ENCODE measurements around the gene UQCRHL. TPM values are rescaled to one million over a fixed set of nuclear protein-coding genes. Genes with fewer than 3 reads are reported as not detected.
"Not testable (repeated sequence)": the region's sequence is repeated elsewhere in the genome, so short reads cannot be mapped to it uniquely, and the experiment has no call there.

Gene UQCRHL
- total RNA-seq, 2 donors from 2014 or later, result 1.6 to 3.7 TPM

GRCh38 chr1:15833069-15833679 lies 25.7 kb upstream of the UQCRHL start:
- H3K9ac ChIP-seq (ENCODE audit: extremely low read depth, low read length, poor library complexity, severe bottlenecking), result no peak overlapping the region
- H3K4me3 ChIP-seq (ENCODE audit: low read length), result peak overlapping the region; percentile 94
- peaks cover 7% of the 10 kb centered on the region for H3K36me3 Mint-ChIP-seq (ENCODE audit: low read depth)
- 92 to 94% methylated on average over 17 to 24 of the region's 24 CpGs for WGBS, 2 experiments (ENCODE audit: insufficient coverage in 1 of 2, insufficient read length in 1 of 2)
- peak overlapping the region; percentile 86 for H3K4me3 Mint-ChIP-seq
- no peaks in the 10 kb centered on the region for H3K4me1 ChIP-seq (ENCODE audit: control insufficient read depth, insufficient read depth, low read length)
- no peak overlapping the region for H3K27ac Mint-ChIP-seq
- H3K36me3 ChIP-seq (ENCODE audit: control insufficient read depth, insufficient read depth, low read length), result no peaks in the 10 kb centered on the region
- no peaks in the 10 kb centered on the region for H3K9me3 Mint-ChIP-seq
- no peaks in the 10 kb centered on the region for H3K27me3 ChIP-seq (ENCODE audit: control insufficient read depth, insufficient read depth, low read length, poor library complexity, severe bottlenecking)
- DNase-seq, result peak; percentile 52
- H3K27ac ChIP-seq (ENCODE audit: low read depth, low read length), result no peak overlapping the region
- no peaks in the 10 kb centered on the region for H3K27me3 Mint-ChIP-seq (ENCODE audit: insufficient read depth)
- peaks cover 8% of the 10 kb centered on the region for H3K4me1 Mint-ChIP-seq
- no peak for TF ChIP-seq CTCF (conservative IDR thresholded peaks at IDR 0.05)
- H3K9me3 ChIP-seq (ENCODE audit: control insufficient read depth, low read length), result no peaks in the 10 kb centered on the region

- no peak for DNase-seq
- no peaks in the 10 kb centered on the region for H3K9me3 ChIP-seq (ENCODE audit: control insufficient read depth, low read length)
- 40 to 44% methylated on average over 1 of the region's 1 CpG for WGBS, 2 experiments (ENCODE audit: insufficient coverage in 1 of 2, insufficient read length in 1 of 2)
- H3K9ac ChIP-seq (ENCODE audit: extremely low read depth, low read length, poor library complexity, severe bottlenecking), result no peak overlapping the region
- no peak overlapping the region for H3K27ac ChIP-seq (ENCODE audit: low read depth, low read length)
- peak; percentile 55 for TF ChIP-seq CTCF (conservative IDR thresholded peaks at IDR 0.05)
- H3K27ac Mint-ChIP-seq, result no peak overlapping the region
- H3K4me1 ChIP-seq (ENCODE audit: control insufficient read depth, insufficient read depth, low read length), result no peaks in the 10 kb centered on the region
- H3K36me3 ChIP-seq (ENCODE audit: control insufficient read depth, insufficient read depth, low read length), result no peaks in the 10 kb centered on the region
- H3K27me3 Mint-ChIP-seq (ENCODE audit: insufficient read depth), result no peaks in the 10 kb centered on the region
- no peak overlapping the region for H3K4me3 Mint-ChIP-seq
- no peaks in the 10 kb centered on the region for H3K9me3 Mint-ChIP-seq
- peaks cover 7% of the 10 kb centered on the region for H3K36me3 Mint-ChIP-seq (ENCODE audit: low read depth)
- H3K4me1 Mint-ChIP-seq, result peaks cover 4% of the 10 kb centered on the region
- no peak overlapping the region for H3K4me3 ChIP-seq (ENCODE audit: low read length)
- no peaks in the 10 kb centered on the region for H3K27me3 ChIP-seq (ENCODE audit: control insufficient read depth, insufficient read depth, low read length, poor library complexity, severe bottlenecking)
These were observed 22.8 kb upstream of the UQCRHL start for GRCh38 chr1:15830258-15830657.

DNA sequence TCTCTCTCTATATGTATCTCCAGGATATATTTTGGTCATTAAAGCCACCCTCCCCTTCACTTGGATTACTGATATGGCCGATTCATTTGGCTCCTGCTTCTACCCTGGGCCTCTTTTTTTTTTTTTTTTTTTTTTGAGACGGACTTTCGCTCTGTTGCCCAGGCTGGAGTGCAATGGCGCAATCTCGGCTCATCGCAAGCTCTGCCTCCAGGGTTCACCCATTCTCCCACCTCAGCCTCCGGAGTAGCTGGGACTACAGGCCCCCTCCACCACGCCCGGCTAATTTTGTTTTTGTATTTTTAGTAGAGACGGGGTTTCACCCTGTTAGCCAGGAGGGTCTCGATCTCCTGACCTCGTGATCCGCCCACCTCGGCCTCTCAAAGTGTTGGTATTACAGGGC lies 21.5 kb upstream of the UQCRHL start:
- H3K4me1 ChIP-seq (ENCODE audit: control insufficient read depth, insufficient read depth, low read length); H3K36me3 ChIP-seq (ENCODE audit: control insufficient read depth, insufficient read depth, low read length); DNase-seq; H3K27ac Mint-ChIP-seq; H3K9me3 ChIP-seq (ENCODE audit: control insufficient read depth, low read length); H3K27ac ChIP-seq (ENCODE audit: low read depth, low read length); H3K4me1 Mint-ChIP-seq; H3K27me3 ChIP-seq (ENCODE audit: control insufficient read depth, insufficient read depth, low read length, poor library complexity, severe bottlenecking); H3K9ac ChIP-seq (ENCODE audit: extremely low read depth, low read length, poor library complexity, severe bottlenecking); H3K27me3 Mint-ChIP-seq (ENCODE audit: insufficient read depth); H3K36me3 Mint-ChIP-seq (ENCODE audit: low read depth); H3K9me3 Mint-ChIP-seq; H3K4me3 ChIP-seq (ENCODE audit: low read length); H3K4me3 Mint-ChIP-seq: not testable (repeated sequence)
- WGBS, 2 experiments (ENCODE audit: insufficient coverage in 1 of 2, insufficient read length in 1 of 2), result 95 to 97% methylated on average over 12 to 14 of the region's 14 CpGs

- not testable (repeated sequence) for H3K9me3 Mint-ChIP-seq; DNase-seq; H3K4me3 Mint-ChIP-seq; H3K27ac ChIP-seq (ENCODE audit: low read depth, low read length); H3K4me1 ChIP-seq (ENCODE audit: control insufficient read depth, insufficient read depth, low read length); H3K4me3 ChIP-seq (ENCODE audit: low read length); H3K36me3 Mint-ChIP-seq (ENCODE audit: low read depth); H3K9ac ChIP-seq (ENCODE audit: extremely low read depth, low read length, poor library complexity, severe bottlenecking); H3K4me1 Mint-ChIP-seq; H3K27ac Mint-ChIP-seq; H3K36me3 ChIP-seq (ENCODE audit: control insufficient read depth, insufficient read depth, low read length); H3K27me3 Mint-ChIP-seq (ENCODE audit: insufficient read depth); H3K27me3 ChIP-seq (ENCODE audit: control insufficient read depth, insufficient read depth, low read length, poor library complexity, severe bottlenecking); H3K9me3 ChIP-seq (ENCODE audit: control insufficient read depth, low read length)
- 91 to 95% methylated on average over 5 to 15 of the region's 15 CpGs for WGBS, 2 experiments (ENCODE audit: insufficient coverage in 1 of 2, insufficient read length in 1 of 2)
These were observed 20.1 kb upstream of the UQCRHL start for GRCh38 chr1:15827567-15827966.
